ENCODE data around the gene PAK6.

GRCh38 chr15:40232625-40233070 is 6.2 kb upstream of the PAK6 start:
- TF ChIP-seq SIN3A (IDR thresholded peaks at IDR 0.05; ENCODE audit: borderline replicate concordance, insufficient read depth, low read length) (no peak), FOXP2 (optimal IDR thresholded peaks at IDR 0.05; ENCODE audit: borderline replicate concordance, extremely low read depth, extremely low read length, insufficient read depth) (no peak)

Measured in PFSK-1 (cell line).